ENCODE measurements around the gene GOSR1. TPM values are rescaled to one million over a fixed set of nuclear protein-coding genes. Genes with fewer than 3 reads are reported as not detected.

The GOSR1 gene
- total RNA-seq, 1 experiment from 2014 or later, result 58.1 TPM

- Histone ChIP-seq H3K4me1 (ENCODE audit: insufficient read depth, low read length) (0 out of 2 replicates have a peak, but pooled peaks cover 2% of the 10 kb centered on the region), H3K4me2 (ENCODE audit: insufficient read depth, insufficient read length, low read length) (no peak overlapping the region), H4K8ac (replicated peaks; ENCODE audit: insufficient read length, low read depth, low read length) (no peak overlapping the region), H3K14ac (ENCODE audit: insufficient read depth, low read length) (no peak overlapping the region), H3K9ac (ENCODE audit: extremely low read depth, insufficient read length, low read length) (no peak overlapping the region), H3K27me3 (ENCODE audit: insufficient read depth, low read length) (no peaks in the 10 kb centered on the region), H2BK12ac (ENCODE audit: insufficient read length, low read depth, low read length) (no peak overlapping the region), H4K5ac (ENCODE audit: insufficient read length, low read depth, low read length) (no peak overlapping the region), H3K27ac (ENCODE audit: insufficient read length, low read depth, low read length) (no peak overlapping the region), H3K23me2 (ENCODE audit: insufficient read length, low read depth, low read length, poor library complexity, severe bottlenecking) (no peaks in the 10 kb centered on the region), H3T11ph (ENCODE audit: low read length) (no peak overlapping the region), H3K79me2 (ENCODE audit: insufficient read depth, low read length) (no peaks in the 10 kb centered on the region), H3K79me1 (ENCODE audit: insufficient read depth, low read depth, low read length, poor library complexity, severe bottlenecking) (no peaks in the 10 kb centered on the region), H2BK15ac (ENCODE audit: low read depth, low read length) (no peak overlapping the region), H2AFZ (ENCODE audit: low read length) (no peak overlapping the region), H3K23ac (ENCODE audit: insufficient read length, low read depth, low read length) (no peak overlapping the region), H2AK5ac (ENCODE audit: insufficient read length, low read length) (no peak overlapping the region), H2BK20ac (ENCODE audit: low read depth, low read length, poor library complexity, severe bottlenecking) (no peak overlapping the region), H3K56ac (ENCODE audit: insufficient read length, low read depth, low read length) (no peak overlapping the region), H4K91ac (ENCODE audit: insufficient read length, low read depth, low read length) (no peak overlapping the region), H3K9me3 (ENCODE audit: control insufficient read depth, low read depth, low read length) (no peaks in the 10 kb centered on the region), H4K20me1 (ENCODE audit: control insufficient read depth, insufficient read depth, insufficient read length) (no peaks in the 10 kb centered on the region), H3K4ac (ENCODE audit: low read depth, low read length) (no peak overlapping the region), H3K18ac (ENCODE audit: insufficient read length, low read depth, low read length) (no peak overlapping the region), H2BK120ac (ENCODE audit: low read depth, low read length, poor library complexity, severe bottlenecking) (no peak overlapping the region), H2BK5ac (ENCODE audit: insufficient read length, low read length) (no peak overlapping the region)
- Mint-ChIP-seq H3K4me3 (no peak overlapping the region), H3K36me3 (ENCODE audit: insufficient read depth in 1 of 3, low read depth in 3 of 3) (peaks cover 35 to 71% (median 62%) of the 10 kb centered on the region in 3 experiments), H3K27me3 (ENCODE audit: low read depth) (no peaks in the 10 kb centered on the region), H3K27ac (no peak overlapping the region), H3K4me1 (peaks cover 7 to 19% of the 10 kb centered on the region in 2 experiments; a peak in 3 of 4 replicates), H3K9me3 (peaks cover 0 to 3% of the 10 kb centered on the region in 2 experiments; a peak in 1 of 5 replicates)
- TF ChIP-seq CTCF (conservative IDR thresholded peaks at IDR 0.05), result no peak
- no peak for DNase-seq
- no CpG with 5 or more reads among the region's 4 CpGs for WGBS (ENCODE audit: extremely low coverage, insufficient read length, low lambda C conversion rate)
These were observed 26.4 kb downstream of the GOSR1 start for GRCh38 chr17:30503558-30503957.
